BJ (cell line): ENCODE measurements around the gene TECPR2. TPM values are rescaled to one million over a fixed set of nuclear protein-coding genes. Genes with fewer than 3 reads are reported as not detected.
A peak's percentile ranks its signal among the peaks of the same experiment; 100 is the strongest.
"Not testable (repeated sequence)": the region's sequence is repeated elsewhere in the genome, so short reads cannot be mapped to it uniquely, and the experiment has no call there.

ENCODE experiments used
- CTCF ChIA-PET: fragments of 350-600 bp; formaldehyde crosslinking; extraction: SDS; loops from one replicate; lab custom pipeline; 2021; ENCODE audit warnings: antibody characterized with exemption, inconsistent platforms; lab: Yijun Ruan, JAX
- POLR2A ChIA-PET: fragments of 300-600 bp; sonication (Branson Sonifier 250); formaldehyde crosslinking; extraction: SDS; loops from one replicate; lab custom pipeline; 2021; ENCODE audit warnings: antibody characterized with exemption; lab: Charles Lee
- DNase-seq: peaks from one replicate; pipeline ENCODE4 v3.0.0-alpha.2; 2011; ENCODE audit warnings: low read depth
- H3K27me3 ChIP-seq: 2 replicates; pipeline ENCODE4 v1.6.0; 2011; ENCODE audit warnings: low read length; ENCODE audit not compliant: control insufficient read depth, insufficient read depth
- H3K36me3 ChIP-seq: 2 replicates; pipeline ENCODE4 v1.5.1; 2011; ENCODE audit warnings: low read length; ENCODE audit not compliant: control insufficient read depth, insufficient read depth
- H3K4me3 ChIP-seq: 2 replicates; pipeline ENCODE4 v1.5.1; 2011; ENCODE audit warnings: low read depth, mild to moderate bottlenecking, control low read depth, low read length
- polyA plus RNA-seq: library from polyadenylated mRNA; depleted of rRNA; stranded (reverse); fragments of >200 nt; gene quantifications from 2 replicates; pipeline ENCODE4 v1.2.3, GENCODE V29; 2011
- TF ChIP-seq, protein P1 (sequence below): IDR thresholded peaks from 2 replicates; pipeline ENCODE4 v1.5.1; 2011; ENCODE audit warnings: low read depth, mild to moderate bottlenecking, control low read depth, inconsistent platforms, low read length, moderate library complexity; ENCODE audit not compliant: insufficient read depth

The TECPR2 gene
- polyA plus RNA-seq, 1 experiment, result 11.7 TPM

DNA sequence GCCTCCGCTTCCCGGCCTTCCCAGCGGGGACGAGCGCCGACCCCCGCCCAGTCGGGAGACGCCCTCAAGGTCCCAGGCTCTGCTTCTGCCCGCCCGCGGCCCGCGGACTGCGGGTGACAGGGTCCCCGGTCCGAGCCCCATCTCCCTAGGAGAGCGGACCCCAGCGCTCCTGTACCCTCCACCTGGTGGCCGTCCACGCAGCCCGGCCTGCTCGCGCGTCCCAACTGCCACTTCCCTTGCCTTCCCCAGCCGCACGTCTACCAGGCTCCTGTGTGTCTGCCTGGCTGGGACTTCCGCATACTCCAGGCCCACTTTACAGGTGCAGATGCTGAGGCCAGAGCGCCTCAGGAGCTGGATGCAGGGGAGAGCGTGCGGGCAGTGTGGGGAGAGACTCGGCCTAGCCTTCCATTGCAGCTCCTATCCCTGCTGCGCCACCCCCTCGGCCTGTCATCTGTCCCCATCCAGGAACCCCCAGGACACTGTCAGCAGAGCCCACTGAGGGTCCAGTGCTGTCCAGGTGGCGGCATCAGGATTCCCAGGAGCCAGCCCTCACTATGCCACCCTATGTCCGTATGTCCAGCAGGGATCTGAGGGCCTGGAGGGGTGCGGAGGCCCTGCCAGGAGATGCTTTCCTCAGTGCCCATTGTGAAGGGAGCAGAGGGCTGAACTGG, 154.8 kb downstream of the TECPR2 start:
- Histone ChIP-seq H3K36me3 (no peaks in the 10 kb centered on the region), H3K4me3 (peak overlapping the region; percentile 64), H3K27me3 (no peaks in the 10 kb centered on the region)
- DNase-seq, result no peak
- ChIA-PET POLR2A (interaction anchor here (0.5 kb wide), 1 partner anchor 153 kb away, joined by 5 read pairs; no protein-coding TSS in a partner anchor), CTCF (interaction anchor here (0.6 to 2.4 kb wide), 6 partner anchors 12 to 420 kb away, joined by 3 to 33 read pairs (median 3); no protein-coding TSS in a partner anchor)
- TF ChIP-seq, protein P1, sequence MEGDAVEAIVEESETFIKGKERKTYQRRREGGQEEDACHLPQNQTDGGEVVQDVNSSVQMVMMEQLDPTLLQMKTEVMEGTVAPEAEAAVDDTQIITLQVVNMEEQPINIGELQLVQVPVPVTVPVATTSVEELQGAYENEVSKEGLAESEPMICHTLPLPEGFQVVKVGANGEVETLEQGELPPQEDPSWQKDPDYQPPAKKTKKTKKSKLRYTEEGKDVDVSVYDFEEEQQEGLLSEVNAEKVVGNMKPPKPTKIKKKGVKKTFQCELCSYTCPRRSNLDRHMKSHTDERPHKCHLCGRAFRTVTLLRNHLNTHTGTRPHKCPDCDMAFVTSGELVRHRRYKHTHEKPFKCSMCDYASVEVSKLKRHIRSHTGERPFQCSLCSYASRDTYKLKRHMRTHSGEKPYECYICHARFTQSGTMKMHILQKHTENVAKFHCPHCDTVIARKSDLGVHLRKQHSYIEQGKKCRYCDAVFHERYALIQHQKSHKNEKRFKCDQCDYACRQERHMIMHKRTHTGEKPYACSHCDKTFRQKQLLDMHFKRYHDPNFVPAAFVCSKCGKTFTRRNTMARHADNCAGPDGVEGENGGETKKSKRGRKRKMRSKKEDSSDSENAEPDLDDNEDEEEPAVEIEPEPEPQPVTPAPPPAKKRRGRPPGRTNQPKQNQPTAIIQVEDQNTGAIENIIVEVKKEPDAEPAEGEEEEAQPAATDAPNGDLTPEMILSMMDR, result no peak

DNA sequence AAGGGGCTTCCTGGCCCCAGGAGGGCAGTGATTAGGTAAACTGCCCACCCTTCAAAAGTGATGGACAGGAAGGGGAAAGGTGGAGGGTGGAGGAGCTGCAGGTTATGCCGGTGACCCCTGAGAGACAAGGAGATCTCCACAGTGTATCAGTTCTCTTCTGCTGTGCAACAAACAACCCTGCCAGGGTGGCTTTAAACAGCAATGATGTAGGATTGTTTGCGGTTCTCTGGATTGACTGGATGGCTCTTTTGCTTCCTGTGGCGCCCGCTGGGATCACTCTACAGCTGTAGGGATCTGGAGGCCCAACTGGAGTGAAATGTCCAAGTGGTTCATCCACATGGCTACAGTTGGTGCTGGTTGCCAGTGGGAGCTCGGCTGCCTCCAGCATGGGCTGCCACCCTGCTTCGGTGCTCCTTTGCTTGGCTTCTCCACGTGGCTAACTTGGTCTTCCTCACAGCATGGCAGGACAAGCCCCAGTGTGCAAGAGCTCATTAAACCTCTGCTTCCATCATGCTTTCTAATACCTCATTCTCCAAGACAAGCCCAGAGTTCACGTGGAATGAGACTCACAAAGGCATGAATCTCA, 155.4 kb downstream of the TECPR2 start:
- TF ChIP-seq, protein P1, result no peak
- Histone ChIP-seq H3K27me3 (no peaks in the 10 kb centered on the region), H3K36me3 (no peaks in the 10 kb centered on the region), H3K4me3 (no peak overlapping the region)
- DNase-seq, result no peak
- ChIA-PET CTCF (interaction anchor here (0.6 to 2.4 kb wide), 7 partner anchors 11 to 421 kb away, joined by 3 to 33 read pairs (median 3); no protein-coding TSS in a partner anchor), POLR2A (interaction anchor here (0.5 kb wide), 1 partner anchor 153 kb away, joined by 5 read pairs; no protein-coding TSS in a partner anchor)

DNA sequence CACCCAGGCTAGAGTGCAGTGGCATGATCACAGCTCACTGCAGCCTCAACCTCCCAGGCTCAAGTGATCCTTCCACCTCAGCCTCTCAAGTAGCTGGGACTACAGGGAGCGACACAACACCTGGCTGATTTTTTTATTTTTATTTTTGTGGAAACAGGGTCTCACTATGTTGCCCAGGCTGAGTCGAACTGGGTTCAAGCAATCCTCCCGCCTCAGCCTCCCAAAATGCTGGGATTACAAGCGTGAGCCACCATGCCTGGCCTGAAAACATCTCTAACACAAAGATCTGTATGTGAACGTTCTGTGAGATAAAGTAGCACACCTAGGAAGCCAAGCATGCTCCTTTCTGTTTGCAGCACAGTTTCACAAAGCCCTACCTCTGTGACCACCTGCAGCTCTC, 157.0 kb downstream of the TECPR2 start:
- CTCF ChIA-PET, result interaction anchor here (0.6 kb wide), 1 partner anchor 71 kb away, joined by 4 read pairs; no protein-coding TSS in a partner anchor

DNA sequence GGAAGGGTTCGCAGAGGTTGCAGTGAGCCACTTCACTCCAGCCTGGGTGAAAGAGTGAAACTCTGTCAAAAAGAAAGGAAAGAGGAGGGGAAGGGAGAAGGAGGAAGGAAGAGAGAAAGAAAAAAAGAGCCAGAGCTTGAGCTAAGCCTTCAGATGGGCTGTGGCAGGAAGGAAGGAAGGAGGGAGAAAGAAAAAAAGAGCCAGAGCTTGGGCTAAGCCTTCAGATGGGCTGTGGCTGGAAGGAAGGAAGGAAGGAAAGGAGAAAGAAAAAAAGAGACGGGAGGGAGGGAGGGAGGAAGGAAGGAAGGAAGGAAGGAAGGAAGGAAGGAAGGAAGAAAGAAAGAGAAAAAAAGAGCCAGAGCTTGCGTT, 160.4 kb downstream of the TECPR2 start:
- TF ChIP-seq, protein P1, result no peak
- CTCF ChIA-PET, result interaction anchor here (0.6 to 3.6 kb wide), 9 partner anchors 13 to 393 kb away, joined by 3 to 25 read pairs (median 4); partner anchors contain the start of gene ANKRD9
- Histone ChIP-seq H3K27me3 (no peaks in the 10 kb centered on the region), H3K36me3 (no peaks in the 10 kb centered on the region), H3K4me3 (no peak overlapping the region)
- DNase-seq, result no peak
- POLR2A ChIA-PET, result no interaction called here

More for the DNA sequence above, 157.0 kb downstream of the TECPR2 start:
- H3K27me3 ChIP-seq, H3K36me3 ChIP-seq, DNase-seq, POLR2A ChIA-PET, H3K4me3 ChIP-seq: not testable (repeated sequence)

DNA sequence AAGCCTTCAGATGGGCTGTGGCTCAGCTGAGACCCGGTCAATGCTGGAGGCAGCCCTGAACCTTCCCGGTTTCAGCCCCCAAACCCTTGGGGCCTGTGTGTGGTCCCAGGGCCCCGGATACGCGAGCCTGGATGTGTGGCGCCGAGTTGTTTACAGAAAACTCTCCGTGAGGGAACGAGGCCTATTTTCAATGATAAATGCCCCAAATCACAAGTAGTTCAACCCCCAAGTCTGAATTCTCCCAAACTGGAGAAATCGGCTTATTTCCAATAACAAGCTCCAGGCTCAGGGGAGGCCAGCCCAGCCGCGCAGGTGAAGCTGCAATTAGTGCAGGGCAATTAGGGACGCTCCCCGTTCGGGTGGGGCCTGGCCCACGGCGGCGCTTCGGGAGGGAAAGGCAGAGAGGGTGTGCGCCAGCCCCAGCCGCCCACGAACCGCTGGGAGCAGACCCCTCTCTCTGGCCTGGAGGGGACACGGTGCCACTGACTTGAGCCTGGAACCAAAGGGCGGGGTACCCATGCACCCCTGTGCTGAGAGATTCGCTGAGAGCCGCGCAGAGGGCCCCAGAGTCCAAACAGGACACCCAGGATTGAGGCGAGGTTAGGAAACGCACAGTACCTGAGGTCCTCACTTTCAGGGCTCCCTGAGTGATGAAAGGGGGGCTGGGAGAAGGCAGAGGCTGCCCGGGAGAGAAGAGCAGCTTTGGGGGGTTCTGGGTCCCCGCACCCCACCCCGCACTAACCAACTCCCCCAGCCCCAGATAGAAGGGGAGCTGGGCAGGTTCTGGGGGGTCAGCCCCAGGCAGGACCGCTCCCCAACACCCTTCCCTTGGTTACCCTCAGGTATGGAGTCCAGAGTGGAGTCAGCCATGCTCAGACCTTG, 161.1 kb downstream of the TECPR2 start:
- Histone ChIP-seq H3K36me3 (no peaks in the 10 kb centered on the region), H3K4me3 (peak overlapping the region; percentile 18), H3K27me3 (no peaks in the 10 kb centered on the region)
- ChIA-PET CTCF (interaction anchor here (0.7 to 3.6 kb wide), 25 partner anchors 9 to 774 kb away, joined by 3 to 25 read pairs (median 4); partner anchors contain the start of gene ANKRD9), POLR2A (interaction anchor here (0.7 kb wide), 1 partner anchor 131 kb away, joined by 3 read pairs; no protein-coding TSS in a partner anchor)
- DNase-seq, result no peak
- TF ChIP-seq, protein P1, result no peak
